ENCODE results near the gene HSPA4L.

Gene HSPA4L

DNA sequence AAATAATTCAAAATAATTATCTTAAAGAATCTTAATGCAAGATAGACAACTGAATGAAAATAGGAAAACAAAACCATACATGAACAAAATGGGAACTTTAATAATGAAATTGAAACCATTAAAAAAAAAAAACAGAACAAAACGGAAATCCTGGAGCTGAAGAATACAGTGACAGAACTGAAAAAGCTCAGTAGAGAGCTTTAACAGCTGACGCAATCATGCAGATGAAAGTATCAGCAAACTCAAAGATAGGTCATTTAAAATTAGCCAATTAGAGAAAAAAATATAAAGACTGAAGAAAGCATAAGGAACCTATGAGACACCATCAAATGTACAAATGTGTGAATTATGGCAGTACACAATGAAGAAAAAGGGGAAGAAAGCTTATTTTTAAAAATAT lies 33.2 kb upstream of the HSPA4L start:
- no peaks in the 10 kb centered on the region for H3K4me1 ChIP-seq (ENCODE audit: control insufficient read depth, low read length)
- H3K27me3 ChIP-seq (ENCODE audit: control insufficient read depth, low read length) = no peaks in the 10 kb centered on the region
- no peak overlapping the region for H3K4me3 ChIP-seq (ENCODE audit: low read length)
- no peak for TF ChIP-seq EZH2phosphoT487 (IDR thresholded peaks at IDR 0.05; ENCODE audit: borderline replicate concordance, low read length)
- TF ChIP-seq, protein P1, sequence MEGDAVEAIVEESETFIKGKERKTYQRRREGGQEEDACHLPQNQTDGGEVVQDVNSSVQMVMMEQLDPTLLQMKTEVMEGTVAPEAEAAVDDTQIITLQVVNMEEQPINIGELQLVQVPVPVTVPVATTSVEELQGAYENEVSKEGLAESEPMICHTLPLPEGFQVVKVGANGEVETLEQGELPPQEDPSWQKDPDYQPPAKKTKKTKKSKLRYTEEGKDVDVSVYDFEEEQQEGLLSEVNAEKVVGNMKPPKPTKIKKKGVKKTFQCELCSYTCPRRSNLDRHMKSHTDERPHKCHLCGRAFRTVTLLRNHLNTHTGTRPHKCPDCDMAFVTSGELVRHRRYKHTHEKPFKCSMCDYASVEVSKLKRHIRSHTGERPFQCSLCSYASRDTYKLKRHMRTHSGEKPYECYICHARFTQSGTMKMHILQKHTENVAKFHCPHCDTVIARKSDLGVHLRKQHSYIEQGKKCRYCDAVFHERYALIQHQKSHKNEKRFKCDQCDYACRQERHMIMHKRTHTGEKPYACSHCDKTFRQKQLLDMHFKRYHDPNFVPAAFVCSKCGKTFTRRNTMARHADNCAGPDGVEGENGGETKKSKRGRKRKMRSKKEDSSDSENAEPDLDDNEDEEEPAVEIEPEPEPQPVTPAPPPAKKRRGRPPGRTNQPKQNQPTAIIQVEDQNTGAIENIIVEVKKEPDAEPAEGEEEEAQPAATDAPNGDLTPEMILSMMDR (IDR thresholded peaks at IDR 0.05; ENCODE audit: low read depth, low read length, poor library complexity, severe bottlenecking) = no peak
- no peak overlapping the region for H3K27ac ChIP-seq (ENCODE audit: low read depth, low read length)
- H3K36me3 ChIP-seq (ENCODE audit: control insufficient read depth, low read length) = no peaks in the 10 kb centered on the region
- H3F3A ChIP-seq (ENCODE audit: control insufficient read depth, insufficient read depth) = no peaks in the 10 kb centered on the region
- H3K9me3 ChIP-seq (ENCODE audit: control insufficient read depth, insufficient read depth, low read length) = peaks cover 15% of the 10 kb centered on the region; the same call in 1 of the 2 replicates
- no peaks in the 10 kb centered on the region for H3K9me2 ChIP-seq (replicated peaks; ENCODE audit: control insufficient read depth, low read length)
- no peaks in the 10 kb centered on the region for H3K79me2 ChIP-seq (ENCODE audit: control insufficient read depth, low read length)
- H3K4me2 ChIP-seq (ENCODE audit: low read length) = no peak overlapping the region
- H4K20me1 ChIP-seq (ENCODE audit: control insufficient read depth, insufficient read depth, low read depth, low read length) = no peaks in the 10 kb centered on the region

DNA sequence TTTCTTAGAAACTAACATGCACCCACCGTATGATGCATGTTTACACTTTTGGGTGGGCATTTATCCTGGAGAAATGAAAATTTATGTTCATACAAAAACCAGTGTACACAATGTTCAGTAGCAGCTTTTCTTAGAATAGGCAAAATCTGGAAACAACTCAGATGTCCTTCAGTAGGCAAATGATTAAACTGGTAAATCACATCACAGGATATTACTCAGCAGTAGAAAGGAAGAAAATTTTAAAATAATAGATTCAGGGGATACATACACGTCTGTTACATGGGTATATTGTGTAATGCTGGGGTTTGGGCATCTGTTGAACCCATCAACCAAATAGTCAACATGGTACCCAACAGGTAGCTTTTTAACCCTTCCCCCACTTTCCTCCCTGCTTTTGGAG lies 25.2 kb upstream of the HSPA4L start:
- H3K9me2 ChIP-seq (replicated peaks; ENCODE audit: control insufficient read depth, low read length) = no peaks in the 10 kb centered on the region
- H3K27me3 ChIP-seq (ENCODE audit: control insufficient read depth, low read length) = no peaks in the 10 kb centered on the region; the same call in 1 of the 2 replicates
- no peaks in the 10 kb centered on the region for H3F3A ChIP-seq (ENCODE audit: control insufficient read depth, insufficient read depth)
- H3K36me3 ChIP-seq (ENCODE audit: control insufficient read depth, low read length) = no peaks in the 10 kb centered on the region
- no peak for TF ChIP-seq EZH2phosphoT487 (IDR thresholded peaks at IDR 0.05; ENCODE audit: borderline replicate concordance, low read length)
- TF ChIP-seq, protein P1 (IDR thresholded peaks at IDR 0.05; ENCODE audit: low read depth, low read length, poor library complexity, severe bottlenecking) = no peak
- no peaks in the 10 kb centered on the region for H3K9me3 ChIP-seq (ENCODE audit: control insufficient read depth, insufficient read depth, low read length)
- H3K4me1 ChIP-seq (ENCODE audit: control insufficient read depth, low read length) = no peaks in the 10 kb centered on the region
- no peak overlapping the region for H3K4me3 ChIP-seq (ENCODE audit: low read length)
- no peaks in the 10 kb centered on the region for H4K20me1 ChIP-seq (ENCODE audit: control insufficient read depth, insufficient read depth, low read depth, low read length)
- no peak overlapping the region for H3K27ac ChIP-seq (ENCODE audit: low read depth, low read length)
- H3K79me2 ChIP-seq (ENCODE audit: control insufficient read depth, low read length) = no peaks in the 10 kb centered on the region
- H3K4me2 ChIP-seq (ENCODE audit: low read length) = no peak overlapping the region

DNA sequence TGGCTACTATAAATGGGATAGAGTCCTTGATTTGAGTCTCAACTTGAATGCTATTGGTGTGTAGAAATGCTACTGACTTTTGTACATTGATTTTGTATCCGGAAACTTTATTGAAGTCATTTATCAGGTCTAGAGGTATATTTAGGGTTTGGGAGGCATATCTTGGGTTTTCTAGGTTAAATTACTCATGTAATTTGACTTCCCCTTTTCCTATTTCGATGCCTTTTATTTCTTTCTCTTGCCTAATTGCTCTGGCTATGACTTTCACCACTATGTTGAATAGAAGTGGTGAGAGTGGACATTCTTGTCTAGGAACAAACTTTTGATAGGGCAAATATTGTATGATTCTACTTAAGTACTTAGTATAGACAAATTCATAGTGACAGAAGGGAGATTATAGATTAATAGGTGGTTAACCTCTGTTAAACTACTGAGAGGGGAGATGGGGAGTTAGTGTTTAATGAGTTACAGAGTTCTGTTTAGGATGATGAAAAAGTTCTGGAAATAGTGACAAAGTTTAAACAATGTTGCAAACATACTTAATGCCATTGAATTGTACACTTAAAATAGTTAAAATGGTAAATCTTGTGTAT lies 22.8 kb upstream of the HSPA4L start:
- H3K27me3 ChIP-seq (ENCODE audit: control insufficient read depth, low read length) = no peaks in the 10 kb centered on the region; the same call in 1 of the 2 replicates
- H3K4me1 ChIP-seq (ENCODE audit: control insufficient read depth, low read length) = no peaks in the 10 kb centered on the region
- H3F3A ChIP-seq (ENCODE audit: control insufficient read depth, insufficient read depth) = no peaks in the 10 kb centered on the region
- H3K36me3 ChIP-seq (ENCODE audit: control insufficient read depth, low read length) = no peaks in the 10 kb centered on the region
- TF ChIP-seq, protein P1 (IDR thresholded peaks at IDR 0.05; ENCODE audit: low read depth, low read length, poor library complexity, severe bottlenecking) = no peak
- no peak for TF ChIP-seq EZH2phosphoT487 (IDR thresholded peaks at IDR 0.05; ENCODE audit: borderline replicate concordance, low read length)
- H3K79me2 ChIP-seq (ENCODE audit: control insufficient read depth, low read length) = no peaks in the 10 kb centered on the region
- no peaks in the 10 kb centered on the region for H3K9me2 ChIP-seq (replicated peaks; ENCODE audit: control insufficient read depth, low read length)
- no peak overlapping the region for H3K4me2 ChIP-seq (ENCODE audit: low read length)
- no peak overlapping the region for H3K4me3 ChIP-seq (ENCODE audit: low read length)
- H4K20me1 ChIP-seq (ENCODE audit: control insufficient read depth, insufficient read depth, low read depth, low read length) = no peaks in the 10 kb centered on the region
- H3K27ac ChIP-seq (ENCODE audit: low read depth, low read length) = no peak overlapping the region
- H3K9me3 ChIP-seq (ENCODE audit: control insufficient read depth, insufficient read depth, low read length) = no peaks in the 10 kb centered on the region

Measured in DOHH2 (cell line).